HG03025 (cell line): Measurements from ENCODE around the gene NLK.
"Not testable (repeated sequence)": the region's sequence is repeated elsewhere in the genome, so short reads cannot be mapped to it uniquely, and the experiment has no call there.

ENCODE experiments used
- ATAC-seq: cut with Tn5 transposase; IDR thresholded peaks from one replicate; pipeline ENCODE4 v1.9.1; 2021; ENCODE audit warnings: mild to moderate bottlenecking, moderate library complexity; ENCODE audit not compliant: unreplicated experiment, low FRiP score

NLK gene

DNA sequence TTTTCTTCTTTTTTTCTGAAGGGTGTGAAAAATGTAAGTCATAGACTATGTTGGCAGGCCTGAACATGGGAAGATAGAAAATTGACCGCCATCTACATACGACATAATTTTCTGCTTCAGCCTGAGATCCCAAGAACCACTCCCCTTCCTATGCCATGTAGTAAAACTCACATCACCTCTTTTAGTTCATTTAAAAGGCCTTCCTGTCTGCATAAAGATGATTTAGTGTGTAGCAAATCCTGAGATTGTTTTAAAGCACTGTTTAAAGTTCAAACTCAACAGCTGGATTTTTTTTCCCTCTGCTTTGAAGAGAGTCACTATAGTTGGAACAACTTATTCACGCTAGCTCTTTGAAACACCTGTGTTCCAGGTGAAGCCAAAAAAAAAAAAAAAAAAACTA is 101.5 kb downstream of the NLK start:
- ATAC-seq: no peak

DNA sequence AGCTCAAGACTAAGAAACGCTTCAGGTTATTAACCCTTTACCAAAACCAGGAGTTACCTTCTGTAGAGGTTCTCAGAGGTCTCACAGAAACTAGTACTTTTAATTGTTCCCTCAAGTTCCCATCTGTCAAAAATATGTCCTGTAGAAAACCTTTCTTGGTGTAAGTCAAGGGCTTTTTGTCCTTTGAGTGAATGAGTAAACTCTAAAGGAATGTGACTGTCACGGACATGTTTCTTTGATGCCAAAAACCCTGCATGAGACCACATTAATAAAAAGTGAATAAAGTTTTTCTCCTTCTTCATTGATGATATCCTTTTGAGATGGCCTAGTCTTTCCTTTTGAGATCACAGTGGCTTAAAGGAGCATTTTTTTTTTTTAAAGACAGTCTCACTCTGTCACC is 102.9 kb downstream of the NLK start:
- no peak for ATAC-seq

DNA sequence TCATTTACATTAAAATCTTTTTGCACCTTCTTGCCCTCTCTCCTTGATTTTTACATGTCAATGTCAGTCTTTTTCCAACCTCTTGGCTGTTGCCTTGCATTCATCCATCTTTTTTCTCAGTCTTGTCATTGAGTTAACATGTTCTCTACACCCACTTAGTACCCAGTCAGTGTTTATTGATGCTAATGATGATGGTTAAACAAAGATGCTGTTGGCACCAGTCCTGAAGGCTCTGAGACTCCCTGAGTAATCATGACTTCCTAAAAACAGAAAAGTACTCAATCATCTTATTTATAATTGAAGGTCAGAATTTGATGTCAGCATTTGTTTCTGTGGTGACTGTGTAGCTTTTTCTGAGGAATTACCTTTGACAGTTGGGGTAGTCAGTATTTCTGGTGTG is 104.5 kb downstream of the NLK start:
- no peak for ATAC-seq

DNA sequence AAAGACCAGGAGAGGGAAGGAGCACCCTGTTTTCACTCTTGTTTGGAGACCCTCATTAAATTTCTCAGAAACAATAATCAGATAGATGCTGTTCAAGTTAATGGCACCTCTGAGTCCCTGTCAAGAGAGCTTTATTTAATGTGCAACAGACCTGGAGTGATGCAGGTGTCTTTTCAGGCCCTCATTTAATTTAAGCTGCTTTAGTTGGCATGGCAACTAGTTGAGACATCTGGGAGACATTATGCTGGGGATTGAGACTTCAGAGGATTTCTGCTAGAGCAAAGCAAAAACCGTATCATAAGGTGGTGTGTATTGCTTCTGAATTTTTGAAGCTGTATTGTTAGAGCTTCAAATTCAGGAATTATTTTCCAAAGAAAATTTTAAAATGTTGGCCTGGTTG is 108.5 kb downstream of the NLK start:
- no peak for ATAC-seq

DNA sequence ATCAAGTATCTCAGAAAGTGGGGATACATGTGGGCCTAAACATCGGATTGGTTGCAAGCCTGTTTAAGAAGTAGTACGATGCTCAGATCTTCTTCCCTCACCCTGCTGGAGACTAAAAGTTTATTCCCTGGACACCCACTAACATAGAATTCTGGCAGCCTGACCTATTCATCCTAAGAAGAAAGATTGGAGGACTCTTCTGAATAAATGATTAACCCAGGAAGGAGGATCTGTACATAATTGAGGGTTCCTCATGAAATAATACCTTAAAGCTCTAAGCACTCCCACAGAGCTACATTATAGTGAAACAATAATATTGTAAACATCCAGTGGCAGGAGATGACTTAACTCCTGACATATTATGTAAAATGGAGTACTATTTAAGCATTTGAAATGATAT is 111.7 kb downstream of the NLK start:
- ATAC-seq: no peak

DNA sequence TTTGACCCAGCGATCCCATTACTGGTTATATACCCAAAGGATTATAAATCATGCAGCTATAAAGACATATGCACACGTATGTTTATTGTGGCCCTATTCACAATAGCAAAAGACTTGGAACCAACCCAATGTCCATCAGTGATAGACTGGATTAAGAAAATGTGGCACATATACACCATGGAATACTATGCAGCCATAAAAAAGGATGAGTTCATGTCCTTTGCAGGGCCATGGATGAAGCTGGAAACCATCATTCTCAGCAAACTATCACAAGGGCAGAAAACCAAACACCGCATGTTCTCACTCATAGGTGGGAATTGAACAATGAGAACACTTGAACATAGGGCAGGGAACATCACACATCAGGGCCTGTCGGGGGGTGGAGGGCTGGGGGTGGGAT is 112.9 kb downstream of the NLK start:
- not testable (repeated sequence) for ATAC-seq

DNA sequence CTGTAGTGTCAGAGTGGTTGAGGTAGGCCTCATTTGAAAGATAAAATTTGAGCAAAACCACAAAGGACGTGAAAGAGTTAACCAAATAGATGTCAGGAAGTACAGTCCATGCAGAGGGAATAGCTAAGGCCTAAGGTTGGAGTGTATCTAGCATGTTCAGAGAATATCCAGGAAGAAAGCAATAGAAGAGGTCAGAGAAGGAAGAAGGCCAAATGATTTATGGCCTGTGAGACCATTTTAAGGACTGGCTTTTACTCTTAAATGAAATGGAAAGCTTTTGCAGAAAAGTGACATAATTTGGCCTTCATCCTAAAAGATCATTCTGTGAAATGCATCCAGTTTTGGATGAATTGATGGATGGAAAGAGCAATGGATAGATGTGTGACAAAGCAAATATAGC is 116.5 kb downstream of the NLK start:
- no peak for ATAC-seq

DNA sequence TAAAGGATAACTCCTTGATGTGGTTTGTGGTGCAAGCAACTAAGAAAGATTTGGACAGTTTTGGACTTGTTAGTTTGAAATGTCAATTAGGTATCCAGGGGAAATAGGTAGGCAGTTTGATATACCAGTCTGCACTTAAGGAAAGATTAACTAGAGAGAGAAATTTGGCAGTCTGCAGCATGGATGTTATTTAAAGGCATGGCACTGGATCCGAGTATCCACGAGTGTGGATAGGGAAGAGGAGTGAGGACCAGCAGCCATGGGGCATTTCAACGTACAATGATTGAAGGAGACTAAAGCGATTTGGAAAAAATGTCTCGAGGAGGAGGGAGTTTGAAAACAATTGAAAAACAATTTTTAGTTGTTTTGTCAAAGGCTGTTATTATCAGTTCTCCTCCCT is 117.4 kb downstream of the NLK start:
- ATAC-seq: no peak

DNA sequence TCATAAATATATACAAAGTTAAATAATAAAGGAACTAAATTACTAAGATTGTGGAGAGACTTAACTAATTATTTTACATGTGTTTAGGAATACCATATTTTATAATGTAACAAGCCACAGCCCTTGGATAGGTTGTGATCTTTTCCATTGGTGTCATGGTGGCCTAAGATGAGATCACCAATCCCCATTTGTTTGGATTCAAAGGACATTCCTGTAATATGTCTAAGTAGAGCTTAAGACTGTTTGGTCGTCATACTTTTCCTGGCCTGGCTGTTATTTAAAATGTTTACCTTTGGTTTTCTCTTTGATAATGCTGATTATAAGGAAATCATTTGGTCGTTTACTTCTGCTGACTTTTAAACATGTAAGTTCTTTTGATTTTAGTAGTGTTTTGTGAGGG is 118.1 kb downstream of the NLK start:
- ATAC-seq: no peak

DNA sequence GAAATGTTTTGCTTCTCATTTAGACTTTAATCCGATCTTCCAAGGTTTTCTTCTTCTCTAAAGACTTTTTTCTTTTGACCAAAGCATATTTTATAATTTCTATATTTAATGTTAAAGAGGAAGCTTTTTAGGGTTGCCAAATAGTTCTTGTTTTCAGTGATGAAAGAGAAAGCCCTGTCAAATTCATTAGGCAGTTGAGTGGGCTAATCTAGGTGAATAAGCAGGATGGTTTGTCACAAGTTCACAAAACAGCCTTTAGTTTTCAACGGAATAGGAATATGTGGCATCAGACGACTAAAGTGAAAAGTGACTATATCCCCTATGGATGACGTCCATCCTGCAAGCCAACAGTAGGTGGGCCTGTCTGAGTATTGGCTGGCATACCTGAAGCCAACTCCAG is 118.8 kb downstream of the NLK start:
- ATAC-seq: no peak

DNA sequence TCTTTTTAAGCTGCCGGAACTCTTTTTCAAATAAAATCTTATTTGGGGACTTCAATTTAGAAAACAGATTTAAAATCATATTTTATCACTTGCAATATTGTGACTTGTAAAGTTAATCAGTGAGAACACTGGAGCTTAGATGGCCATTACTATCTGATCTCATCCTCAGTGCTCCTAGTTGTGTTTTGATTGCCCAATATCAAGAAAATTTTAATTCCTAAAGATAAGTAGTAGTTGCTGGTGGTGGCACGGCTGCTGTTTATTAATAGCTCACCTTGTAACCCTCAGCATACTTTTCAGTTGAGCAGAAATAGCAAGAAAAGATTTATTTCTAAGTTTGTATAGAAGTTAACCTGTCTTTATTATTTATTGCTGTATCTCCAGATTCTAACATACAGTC is 124.0 kb downstream of the NLK start:
- ATAC-seq: no peak

DNA sequence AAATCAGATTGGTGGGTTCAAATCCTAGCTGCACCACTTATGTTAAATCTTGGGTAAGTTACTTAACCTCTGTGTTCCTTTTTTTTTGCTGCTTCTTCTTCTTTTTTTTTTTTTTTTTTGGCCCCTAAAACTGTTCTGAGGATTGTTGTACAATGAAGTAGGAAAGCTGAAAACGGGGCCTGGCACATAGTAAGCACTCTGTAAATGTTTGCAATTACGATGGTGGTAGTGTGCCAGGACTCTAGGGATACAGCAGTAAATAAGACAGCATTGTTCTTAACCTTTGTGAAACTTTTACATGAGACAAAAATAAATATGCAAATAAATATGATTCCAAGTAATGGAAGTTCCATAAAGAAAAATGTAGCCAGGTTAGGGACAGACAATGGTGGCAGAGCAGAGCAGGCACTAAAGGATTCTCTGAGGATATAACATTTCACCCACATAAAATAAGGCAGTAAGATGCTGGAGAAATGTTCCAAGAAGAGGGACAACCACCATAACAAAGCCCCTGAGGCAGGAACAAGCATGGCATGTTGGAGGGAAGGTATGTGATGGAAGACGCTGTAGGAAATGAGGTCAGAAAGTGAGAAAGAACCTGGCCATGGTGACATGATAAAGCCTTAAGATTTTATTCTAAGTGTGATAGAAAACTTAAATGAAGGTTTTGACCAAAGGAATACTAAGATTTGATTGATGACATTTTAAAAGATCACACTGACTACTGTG is 127.3 kb downstream of the NLK start:
- ATAC-seq: no peak

DNA sequence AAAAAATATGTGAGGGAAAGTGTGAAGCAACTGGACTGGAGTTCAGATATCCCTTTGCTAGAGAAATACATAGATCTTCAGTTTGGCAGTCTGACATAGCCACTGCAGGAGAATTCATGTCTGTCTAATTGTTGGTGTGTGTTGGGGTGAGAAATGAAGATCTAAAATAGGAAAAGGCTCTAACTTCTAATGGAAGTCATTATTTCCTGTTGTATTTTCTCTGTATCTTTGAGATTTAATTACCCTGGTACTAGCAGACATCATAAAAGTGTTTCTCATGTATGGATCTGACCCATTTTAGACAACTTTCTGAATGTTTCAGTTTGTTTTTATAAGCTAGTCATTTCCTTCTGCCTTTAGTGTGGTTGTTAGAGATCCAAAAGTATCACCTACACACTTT is 128.3 kb downstream of the NLK start:
- no peak for ATAC-seq

DNA sequence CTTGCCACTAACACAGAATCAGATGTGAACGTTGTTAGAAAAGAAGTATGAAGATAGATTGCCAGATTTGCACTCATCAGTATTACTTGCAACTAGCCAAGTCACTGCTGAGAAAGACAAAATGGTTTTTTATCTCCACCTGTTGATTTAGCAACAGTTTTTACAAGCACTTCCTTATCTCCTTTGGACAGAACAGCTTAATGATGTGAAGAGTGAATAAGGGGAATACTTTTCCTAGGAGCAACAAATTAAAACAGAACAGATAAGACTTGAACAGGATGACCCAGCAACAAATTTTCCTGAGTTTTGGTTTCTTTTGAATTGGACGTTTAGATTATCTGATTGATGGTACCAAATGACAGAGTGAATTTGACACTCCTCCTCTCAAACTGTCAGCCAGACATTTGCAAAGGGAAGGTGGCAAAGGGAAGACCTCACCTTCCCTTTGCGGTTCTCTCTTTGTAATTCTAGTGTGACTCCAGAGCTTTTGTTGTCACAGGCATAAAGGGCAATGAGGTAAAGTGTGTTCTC is 130.6 kb downstream of the NLK start:
- no peak for ATAC-seq

DNA sequence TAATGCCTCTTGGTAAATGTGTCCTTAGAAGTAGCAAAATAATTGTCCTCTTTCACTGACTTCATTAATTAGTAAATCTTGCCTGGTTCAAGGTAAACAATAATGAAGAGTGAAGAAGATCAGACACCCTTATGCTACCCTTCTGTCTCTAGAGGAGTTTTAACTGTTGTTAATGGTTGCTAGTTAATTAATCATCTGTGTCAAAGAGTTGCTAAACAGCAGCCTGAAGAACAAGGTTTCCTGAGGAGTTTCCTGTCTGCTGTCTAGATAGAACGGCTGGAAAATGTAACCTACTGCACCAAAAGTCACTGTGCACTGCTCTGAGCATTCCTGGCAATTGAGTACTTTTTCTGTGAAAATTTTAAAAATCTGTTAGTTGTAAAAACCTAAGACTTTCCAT is 131.3 kb downstream of the NLK start:
- no peak for ATAC-seq

DNA sequence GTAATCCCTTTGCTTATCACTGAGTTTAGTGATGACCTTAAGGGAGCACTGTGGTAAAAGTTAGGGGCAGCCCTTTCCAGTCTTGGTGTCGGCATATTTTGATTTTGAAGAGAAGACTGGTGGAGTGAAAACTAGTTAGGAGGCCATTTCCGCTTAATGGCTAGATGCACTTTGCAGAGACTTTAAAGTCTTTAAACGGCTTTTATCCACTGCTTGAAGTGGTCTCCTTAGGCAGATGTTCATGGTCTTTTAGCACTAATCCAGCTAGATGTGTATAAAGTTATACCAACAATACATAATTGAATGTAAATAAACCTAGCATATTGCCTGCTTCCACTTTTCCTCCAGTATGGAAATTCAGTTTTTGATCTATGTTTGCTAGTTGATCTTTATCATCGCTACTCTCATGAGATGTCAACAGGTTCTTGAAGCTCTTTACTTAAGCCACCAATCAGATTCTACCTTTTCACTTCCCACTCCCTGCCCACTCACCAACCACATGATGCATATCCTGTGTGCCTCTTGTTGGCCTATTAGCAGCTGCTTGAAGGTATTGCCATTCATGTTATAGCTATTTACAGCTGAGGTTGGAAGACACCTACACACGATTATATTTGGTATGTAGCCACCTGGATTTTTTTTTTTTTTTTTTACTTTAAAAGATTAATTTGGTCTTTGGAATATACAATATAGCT is 132.0 kb downstream of the NLK start:
- ATAC-seq: no peak

DNA sequence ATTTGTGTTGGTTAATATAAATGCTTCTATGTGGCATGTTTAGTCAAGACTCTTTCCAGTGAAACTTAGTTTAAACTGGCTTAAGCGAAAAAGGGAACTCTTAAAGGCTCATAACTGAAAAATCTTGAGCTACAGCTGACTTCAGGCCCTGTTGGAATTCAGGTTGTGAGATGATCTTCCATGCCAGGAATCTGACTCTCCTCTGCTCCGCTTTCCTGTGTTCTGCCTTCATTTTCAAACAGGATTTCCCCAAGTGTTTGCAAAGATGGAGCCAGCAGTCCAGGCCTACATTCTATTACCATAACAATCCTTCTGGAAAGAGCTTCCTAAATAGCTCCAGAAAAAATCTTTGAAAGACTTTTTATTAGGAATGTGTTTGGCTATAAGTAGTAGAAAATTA is 134.9 kb downstream of the NLK start:
- ATAC-seq: no peak

DNA sequence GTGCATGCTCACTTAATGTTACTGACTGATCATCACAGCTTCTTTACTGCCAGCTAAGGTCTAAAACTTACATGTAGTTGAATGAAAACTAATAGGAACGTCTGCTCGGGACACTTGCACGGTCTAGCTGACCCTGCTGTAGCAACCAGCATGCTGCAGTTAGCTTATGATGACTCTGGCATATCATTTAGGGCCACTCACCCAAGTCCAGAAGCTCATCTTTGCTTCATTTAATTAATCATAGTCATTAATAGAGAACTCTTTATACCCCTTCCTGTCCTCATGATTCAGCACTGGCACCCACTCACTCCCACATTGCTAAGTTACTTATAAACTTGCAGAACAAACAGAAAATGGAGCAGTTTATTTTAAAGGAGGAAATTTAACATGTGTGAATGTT is 136.3 kb downstream of the NLK start:
- no peak for ATAC-seq

DNA sequence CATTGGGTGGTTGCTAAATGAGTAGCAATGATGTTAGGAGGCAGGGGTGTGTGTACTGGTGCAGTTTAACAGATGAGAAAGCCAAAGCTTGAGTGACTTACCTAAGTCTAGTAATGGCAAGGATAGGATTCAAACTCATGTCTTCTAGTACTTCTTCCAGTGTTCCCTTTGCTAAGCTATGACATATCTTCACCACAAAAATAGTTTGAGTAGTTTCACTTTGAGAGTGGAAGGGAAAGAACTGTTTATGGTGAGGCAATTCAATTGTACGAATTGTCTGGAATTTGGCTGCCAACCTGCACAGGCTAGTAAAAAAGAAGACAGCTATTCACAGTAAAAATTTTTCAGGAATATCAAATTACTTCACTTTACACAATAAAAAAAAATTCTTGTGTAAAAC is 138.0 kb downstream of the NLK start:
- no peak for ATAC-seq

DNA sequence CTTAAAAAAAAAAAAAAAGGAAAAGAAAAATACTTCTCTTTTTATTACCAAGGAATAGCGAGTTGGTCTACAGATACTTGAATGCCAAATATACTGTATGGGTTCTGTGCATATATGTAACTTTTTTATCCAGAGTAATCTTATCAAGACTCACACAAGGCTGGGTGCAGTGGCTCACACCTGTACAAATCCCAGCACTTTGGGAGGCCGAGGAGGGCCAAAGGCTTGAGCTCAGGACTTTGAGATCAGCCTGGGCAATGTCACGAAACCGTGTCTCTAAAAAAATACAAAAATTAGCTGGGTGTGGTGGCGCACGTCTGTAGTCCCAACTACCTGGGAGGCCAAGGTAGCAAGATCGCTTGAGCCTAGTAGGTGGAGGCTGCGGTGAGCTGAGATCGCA is 139.1 kb downstream of the NLK start:
- no peak for ATAC-seq

DNA sequence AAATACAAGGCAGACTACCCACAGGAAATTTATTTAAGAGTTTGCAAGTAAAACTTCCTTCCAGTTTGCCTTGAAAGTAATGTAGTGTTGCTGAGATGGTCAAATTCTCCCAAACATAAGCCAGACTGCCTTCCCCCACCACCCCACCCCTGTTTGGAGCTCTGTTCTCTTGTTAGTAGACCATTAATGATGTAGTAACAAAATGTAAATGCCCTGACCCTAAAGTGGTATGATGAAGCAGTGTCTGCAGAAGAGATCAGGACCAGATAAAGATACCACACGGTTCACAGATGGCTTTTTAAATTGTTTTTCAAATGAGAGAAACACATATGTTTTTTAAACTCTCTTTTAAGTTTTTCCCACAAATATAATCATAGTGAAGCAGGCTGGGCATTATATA is 140.1 kb downstream of the NLK start:
- no peak for ATAC-seq

DNA sequence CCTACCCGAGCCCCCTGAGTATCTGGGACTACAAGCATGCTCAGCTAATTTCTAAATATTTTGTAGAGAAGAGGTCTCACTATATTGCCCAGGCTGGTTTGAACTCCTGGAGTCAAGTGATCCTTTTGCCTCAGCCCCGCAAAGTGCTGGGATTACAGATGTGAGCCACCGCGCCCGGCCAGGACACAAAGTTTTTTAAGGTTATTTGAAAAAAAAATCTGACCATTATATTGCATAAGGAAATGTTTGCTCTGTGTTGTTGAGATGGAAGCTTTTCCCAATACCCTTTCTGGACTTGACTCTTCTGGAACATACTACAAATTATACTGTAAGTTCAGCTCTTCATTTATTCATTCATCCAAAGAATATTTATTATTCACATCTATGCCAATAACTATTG is 143.2 kb downstream of the NLK start:
- no peak for ATAC-seq
